ACC112 (cell line): ENCODE measurements around the gene ZNF69.
"Not testable (repeated sequence)": the region's sequence is repeated elsewhere in the genome, so short reads cannot be mapped to it uniquely, and the experiment has no call there.

Experiments
- H2AFZ ChIP-seq: fragments of 200-600 bp; sonication (generic); one replicate; pipeline ENCODE4 v1.6.0; 2017; ENCODE audit warnings: antibody characterized with exemption, low read length; ENCODE audit not compliant: unreplicated experiment
- H3K27ac ChIP-seq: fragments of 200-600 bp; sonication (generic); 2 replicates; pipeline ENCODE4 v1.5.1; 2014; ENCODE audit warnings: low read depth, mild to moderate bottlenecking, antibody characterized with exemption, low read length, moderate library complexity
- H3K27me3 ChIP-seq: fragments of 200-600 bp; sonication (generic); 2 replicates; pipeline ENCODE4 v1.6.1; 2014; ENCODE audit warnings: mild to moderate bottlenecking, antibody characterized with exemption, low read length, moderate library complexity, mixed read lengths; ENCODE audit not compliant: insufficient read depth
- H3K36me3 ChIP-seq: fragments of 200-600 bp; sonication (generic); 2 replicates; pipeline ENCODE4 v1.6.1; 2016; ENCODE audit warnings: mild to moderate bottlenecking, antibody characterized with exemption, low read length, moderate library complexity, mixed read lengths; ENCODE audit not compliant: insufficient read depth
- H3K4me1 ChIP-seq: fragments of 200-600 bp; sonication (generic); one replicate; pipeline ENCODE4 v1.6.1; 2016; ENCODE audit warnings: low read length, mixed read lengths; ENCODE audit not compliant: insufficient read depth, unreplicated experiment, control insufficient read depth
- H3K4me3 ChIP-seq: fragments of 200-600 bp; sonication (generic); 2 replicates; pipeline ENCODE4 v1.5.1; 2014; ENCODE audit warnings: mild to moderate bottlenecking, low read depth, low read length
- H3K79me2 ChIP-seq: fragments of 200-600 bp; sonication (generic); one replicate; pipeline ENCODE4 v1.6.0; 2016; ENCODE audit warnings: low read length; ENCODE audit not compliant: control insufficient read depth, unreplicated experiment, insufficient read depth

The ZNF69 gene

GRCh38 chr19:11887611-11888531 is at the start of gene ZNF69:
Gene ZNF69 (plus strand): TSS chr19:11887782. CDS start chr19:11887924, 142 bp downstream.
- no peaks in the 10 kb centered on the region for H3K27me3 ChIP-seq
- H3K4me1 ChIP-seq: no peaks in the 10 kb centered on the region
- no peak within 1 kb of the TSS for H3K27ac ChIP-seq
- H3K36me3 ChIP-seq: no peaks in the 10 kb centered on the region
- H3K4me3 ChIP-seq: peak within 1 kb of the TSS; percentile 96
- no peaks in the 10 kb centered on the region for H3K79me2 ChIP-seq
- peak within 1 kb of the TSS; percentile 90 for H2AFZ ChIP-seq

- Histone ChIP-seq H3K79me2 (no peaks in the 10 kb centered on the region), H2AFZ (no peak overlapping the region), H3K36me3 (no peaks in the 10 kb centered on the region), H3K27ac (no peak overlapping the region), H3K27me3 (no peaks in the 10 kb centered on the region), H3K4me3 (no peak overlapping the region), H3K4me1 (no peaks in the 10 kb centered on the region)
Measured at GRCh38 chr19:11843722-11844121, 43.9 kb upstream of the ZNF69 start.

- not testable (repeated sequence) for H2AFZ ChIP-seq, H3K36me3 ChIP-seq, H3K27me3 ChIP-seq, H3K79me2 ChIP-seq, H3K4me1 ChIP-seq, H3K4me3 ChIP-seq, H3K27ac ChIP-seq
Measured at GRCh38 chr19:11847615-11848014, 40.0 kb upstream of the ZNF69 start.

DNA sequence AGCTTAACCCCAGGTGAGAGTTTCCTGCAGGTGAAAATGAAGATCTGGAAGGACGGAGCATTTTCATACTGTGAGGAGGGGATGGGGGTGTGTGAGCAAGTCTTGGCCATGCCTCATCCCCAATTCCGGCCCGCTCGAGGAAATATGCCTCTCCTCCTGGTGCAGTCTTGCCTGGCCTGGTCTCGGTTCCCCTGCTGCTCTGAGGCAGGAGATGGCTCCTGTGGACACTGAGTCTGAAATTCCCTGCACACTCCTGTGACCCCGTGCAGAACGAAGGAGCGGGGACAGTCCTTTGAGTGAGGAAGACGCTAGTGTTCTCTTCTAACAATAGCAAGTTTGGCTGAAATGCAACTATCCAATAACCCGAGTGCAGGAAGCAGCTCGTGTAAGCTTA is 39.4 kb upstream of the ZNF69 start:
- Histone ChIP-seq H3K27ac (no peak overlapping the region), H3K4me3 (peak overlapping the region; percentile 82), H3K27me3 (no peaks in the 10 kb centered on the region), H3K79me2 (no peaks in the 10 kb centered on the region), H3K36me3 (no peaks in the 10 kb centered on the region), H3K4me1 (no peaks in the 10 kb centered on the region), H2AFZ (no peak overlapping the region)

GRCh38 chr19:11848594-11849469 is 38.8 kb upstream of the ZNF69 start, which contains the start of gene ZNF439:
Gene ZNF439 (plus strand): TSS chr19:11848726. CDS start chr19:11848868, 142 bp downstream.
- no peaks in the 10 kb centered on the region for H3K4me1 ChIP-seq
- H3K27me3 ChIP-seq: no peaks in the 10 kb centered on the region
- H2AFZ ChIP-seq: peak within 1 kb of the TSS; percentile 86
- H3K27ac ChIP-seq: no peak within 1 kb of the TSS
- H3K36me3 ChIP-seq: no peaks in the 10 kb centered on the region
- peak within 1 kb of the TSS; percentile 82 for H3K4me3 ChIP-seq
- H3K79me2 ChIP-seq: no peaks in the 10 kb centered on the region

GRCh38 chr19:11850289-11850688 is 37.3 kb upstream of the ZNF69 start:
- H3K27ac ChIP-seq, H3K27me3 ChIP-seq, H2AFZ ChIP-seq, H3K36me3 ChIP-seq, H3K79me2 ChIP-seq, H3K4me3 ChIP-seq, H3K4me1 ChIP-seq: not testable (repeated sequence)

- no peaks in the 10 kb centered on the region for H3K79me2 ChIP-seq
- no peak overlapping the region for H2AFZ ChIP-seq
- H3K36me3 ChIP-seq: no peaks in the 10 kb centered on the region
- no peaks in the 10 kb centered on the region for H3K27me3 ChIP-seq
- H3K27ac ChIP-seq: no peak overlapping the region
- H3K4me1 ChIP-seq: no peaks in the 10 kb centered on the region
- no peak overlapping the region for H3K4me3 ChIP-seq
Measured at GRCh38 chr19:11853358-11853757, 34.2 kb upstream of the ZNF69 start.

DNA sequence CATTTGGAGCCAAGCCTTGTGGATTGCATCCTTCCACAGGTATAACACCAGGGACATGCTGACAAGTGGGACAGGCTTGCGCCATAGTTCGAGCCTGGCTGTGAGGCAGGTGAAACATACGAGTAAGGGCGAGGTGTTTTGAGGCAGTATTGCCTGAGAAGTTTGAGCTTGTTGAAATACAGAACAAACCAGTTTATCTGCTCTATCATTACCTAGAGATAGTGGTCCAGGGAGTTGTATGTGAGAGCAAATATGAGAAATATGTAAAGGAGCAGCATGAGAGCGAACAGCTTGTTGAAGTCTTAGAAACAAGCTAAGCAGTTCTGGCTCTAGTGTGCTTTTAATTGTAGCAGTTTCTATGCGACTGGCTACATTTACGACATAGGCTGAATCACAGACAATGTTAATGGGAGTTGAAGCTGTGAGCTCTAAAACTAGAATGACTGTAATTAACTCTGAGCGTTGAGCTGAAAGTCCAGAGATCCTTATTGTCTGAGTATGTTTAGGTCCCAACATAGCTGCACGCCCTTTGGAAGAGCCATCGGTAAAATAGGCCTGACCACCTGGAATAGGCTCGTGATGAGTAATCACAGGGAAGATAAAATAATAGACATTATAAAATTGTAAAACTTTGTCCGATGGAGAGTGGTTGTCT is 30.9 kb upstream of the ZNF69 start:
- Histone ChIP-seq H3K4me1 (no peaks in the 10 kb centered on the region), H2AFZ (no peak overlapping the region), H3K36me3 (no peaks in the 10 kb centered on the region), H3K27me3 (no peaks in the 10 kb centered on the region), H3K4me3 (no peak overlapping the region), H3K79me2 (no peaks in the 10 kb centered on the region), H3K27ac (no peak overlapping the region)

DNA sequence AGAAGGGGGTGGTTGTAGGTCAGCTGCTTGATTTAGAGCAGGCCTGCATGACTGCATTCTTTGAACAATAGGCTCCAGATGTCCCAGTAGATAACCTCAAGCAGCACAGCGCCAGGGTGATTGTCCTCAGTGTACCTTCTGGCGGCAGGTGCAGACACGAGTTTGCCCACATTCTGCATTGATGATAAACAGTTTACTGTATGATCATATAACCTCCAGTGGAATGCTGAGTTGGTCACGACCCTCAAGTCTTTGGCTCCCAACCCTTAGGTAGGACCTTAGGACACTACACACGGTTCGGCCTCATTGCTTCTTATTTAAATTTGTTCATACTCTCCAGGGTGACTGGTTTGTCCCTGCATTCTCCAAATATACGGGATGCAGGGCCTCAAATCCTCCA is 26.9 kb upstream of the ZNF69 start:
- Histone ChIP-seq H3K4me3 (no peak overlapping the region), H3K36me3 (no peaks in the 10 kb centered on the region), H2AFZ (no peak overlapping the region), H3K79me2 (no peaks in the 10 kb centered on the region), H3K4me1 (no peaks in the 10 kb centered on the region), H3K27ac (no peak overlapping the region), H3K27me3 (no peaks in the 10 kb centered on the region)

DNA sequence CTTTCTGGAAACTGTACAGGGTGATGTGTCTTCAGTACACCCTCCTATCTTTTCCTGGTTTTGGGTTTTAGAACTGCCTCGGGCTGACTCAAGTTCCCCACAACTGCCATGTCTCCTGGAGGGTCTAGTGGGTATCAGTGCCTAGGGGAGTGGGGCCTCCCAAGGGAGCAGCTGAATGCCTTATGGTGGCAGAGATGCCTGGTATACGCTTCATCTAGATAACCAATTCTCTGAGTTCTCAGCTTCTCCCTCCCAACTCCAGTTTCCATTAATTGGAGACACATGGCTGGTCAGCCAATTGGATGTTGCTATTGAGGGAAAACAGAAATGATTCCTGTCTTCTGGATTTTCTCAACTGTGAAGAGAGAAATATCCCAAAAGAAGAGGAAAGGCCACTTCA is 26.3 kb upstream of the ZNF69 start:
- no peaks in the 10 kb centered on the region for H3K79me2 ChIP-seq
- H3K4me3 ChIP-seq: no peak overlapping the region
- H3K27me3 ChIP-seq: no peaks in the 10 kb centered on the region
- no peaks in the 10 kb centered on the region for H3K4me1 ChIP-seq
- H3K36me3 ChIP-seq: peaks cover 2% of the 10 kb centered on the region; the same call in 1 of the 2 replicates
- H2AFZ ChIP-seq: no peak overlapping the region
- H3K27ac ChIP-seq: no peak overlapping the region
